ENCODE measurements around the gene KNSTRN.

GRCh38 chr15:40364251-40364650, 18.3 kb upstream of the KNSTRN start:
- TF ChIP-seq CTCF (tag by site-specific recombination; IDR thresholded peaks at IDR 0.05) (no peak), ZFP37 (tag by site-specific recombination; IDR thresholded peaks at IDR 0.05) (no peak), ZNF280D (tag by site-specific recombination; IDR thresholded peaks at IDR 0.05) (no peak), PBX3 (CRISPR knock-in tag; IDR thresholded peaks at IDR 0.05) (no peak), ZNF561 (tag by site-specific recombination; IDR thresholded peaks at IDR 0.05; ENCODE audit: borderline replicate concordance) (no peak), KLF17 (tag by site-specific recombination; IDR thresholded peaks at IDR 0.05) (no peak), YY1 (tag by site-specific recombination; IDR thresholded peaks at IDR 0.05) (no peak), REST (tag by site-specific recombination; IDR thresholded peaks at IDR 0.05) (no peak)
